PC-9 (cell line): Measurements from ENCODE around the gene WBP2. TPM values are rescaled to one million over a fixed set of nuclear protein-coding genes. Genes with fewer than 3 reads are reported as not detected.

Experiments
- BruUV-seq: library from RNA; stranded (reverse); fragments of 400-500 nt; replicated peaks from 2 replicates; lab custom pipeline; 2021; lab: Mats Ljungman, UMichigan
- CTCF ChIA-PET: fragments of 300-600 bp; sonication (Branson Sonifier 250); formaldehyde crosslinking; loops from one replicate; lab custom pipeline; 2022; ENCODE audit warnings: antibody characterized with exemption; lab: Charles Lee
- POLR2A ChIA-PET: fragments of 300-600 bp; sonication (Branson Sonifier 250); formaldehyde crosslinking; loops from one replicate; lab custom pipeline; 2022; ENCODE audit warnings: antibody characterized with exemption; ENCODE audit not compliant: unreplicated experiment; lab: Charles Lee
- DNase-seq, 2 experiments: peaks; one replicate each; pipeline versions ENCODE4 v3.0.0 to v3.0.0-alpha.2; 2015 to 2022; ENCODE audit warnings: mixed read lengths in 1 of 2
- H2AFZ ChIP-seq: fragments of 200-600 bp; sonication (generic); 2 replicates; pipeline ENCODE4 v1.8.1; 2017; ENCODE audit warnings: antibody characterized with exemption
- H3F3A ChIP-seq: fragments of 200-600 bp; sonication (generic); 2 replicates; pipeline ENCODE4 v1.8.1; 2017; ENCODE audit warnings: antibody characterized with exemption, mild to moderate bottlenecking, low read depth; ENCODE audit not compliant: insufficient read depth
- H3K27ac ChIP-seq: fragments of 200-600 bp; sonication (generic); 2 replicates; pipeline ENCODE4 v1.6.1; 2016; ENCODE audit warnings: mixed run types
- H3K27me3 ChIP-seq: fragments of 200-600 bp; sonication (generic); 2 replicates; pipeline ENCODE4 v1.6.1; 2016; ENCODE audit warnings: low read depth, mixed run types; ENCODE audit not compliant: insufficient read depth
- H3K36me3 ChIP-seq: fragments of 200-600 bp; sonication (generic); 2 replicates; pipeline ENCODE4 v1.6.1; 2016; ENCODE audit warnings: low read depth, mixed run types
- H3K4me1 ChIP-seq: fragments of 200-600 bp; sonication (generic); replicated peaks from 2 replicates; pipeline ENCODE4 v1.6.1; 2016; ENCODE audit warnings: mixed run types; ENCODE audit not compliant: insufficient read depth
- H3K4me2 ChIP-seq: fragments of 200-600 bp; sonication (generic); 2 replicates; pipeline ENCODE4 v1.6.1; 2017; ENCODE audit warnings: mixed run types
- H3K4me3 ChIP-seq: fragments of 200-600 bp; sonication (generic); 2 replicates; pipeline ENCODE4 v1.6.1; 2016; ENCODE audit warnings: mixed run types
- H3K79me2 ChIP-seq: fragments of 200-600 bp; sonication (generic); 2 replicates; pipeline ENCODE4 v1.6.1; 2017; ENCODE audit warnings: low read depth, mixed run types
- H3K9me2 ChIP-seq: fragments of 200-600 bp; sonication (generic); 2 replicates; pipeline ENCODE4 v1.8.1; 2017; ENCODE audit warnings: mild to moderate bottlenecking; ENCODE audit not compliant: insufficient read depth
- H3K9me3 ChIP-seq: fragments of 200-600 bp; sonication (generic); 2 replicates; pipeline ENCODE4 v1.8.1; 2016; ENCODE audit warnings: low read depth; ENCODE audit not compliant: insufficient read depth
- H4K20me1 ChIP-seq: fragments of 200-600 bp; sonication (generic); 2 replicates; pipeline ENCODE4 v1.8.1; 2017; ENCODE audit not compliant: insufficient read depth
- CTCF ChIP-seq: fragments of 200-600 bp; sonication (generic); conservative IDR thresholded peaks from 2 replicates; pipeline ENCODE4 v1.6.1; 2017; ENCODE audit warnings: mixed run types, antibody characterized with exemption, mild to moderate bottlenecking, moderate library complexity
- EZH2 ChIP-seq: fragments of 200-600 bp; sonication (generic); IDR thresholded peaks from 2 replicates; pipeline ENCODE4 v1.8.0; 2017; ENCODE audit warnings: antibody characterized with exemption, low read depth
- intact Hi-C: fragments of 100-400 bp; cut with micrococcal nuclease; formaldehyde crosslinking; loops from one replicate; pipeline ENCODE4 v1.10.0; 2022; ENCODE audit not compliant: unreplicated experiment
- total RNA-seq: library from RNA; stranded (reverse); gene quantifications from 2 replicates; pipeline ENCODE4 v1.2.3, GENCODE V29; 2021

The WBP2 gene
- total RNA-seq, 1 experiment from 2014 or later: 159 TPM

GRCh38 chr17:75849724-75850123 is 5.4 kb downstream of the WBP2 start:
- Histone ChIP-seq H3K4me3 (no peak overlapping the region), H3K79me2 (peaks cover 38% of the 10 kb centered on the region), H3K9me2 (no peaks in the 10 kb centered on the region), H3K36me3 (peaks cover 26% of the 10 kb centered on the region), H3K9me3 (no peaks in the 10 kb centered on the region), H3K27ac (no peak overlapping the region), H3K4me2 (no peak overlapping the region), H2AFZ (no peak overlapping the region), H3F3A (peaks cover 51% of the 10 kb centered on the region), H3K4me1 (peaks cover 52% of the 10 kb centered on the region), H3K27me3 (no peaks in the 10 kb centered on the region), H4K20me1 (peaks cover 3% of the 10 kb centered on the region; the same call in 1 of the 2 replicates)
- BruUV-seq: no TSS peak
- TF ChIP-seq EZH2 (no peak), CTCF (no peak)
- CTCF ChIA-PET: interaction anchor here (0.6 kb wide), 1 partner anchor 521 kb away, joined by 4 read pairs; no protein-coding TSS in a partner anchor
- intact Hi-C loops: loop anchor here (5.0 kb wide), 1 partner anchor 133 kb away; no protein-coding TSS in a partner anchor
- no peak for DNase-seq
- POLR2A ChIA-PET: no interaction called here

- no TSS peak for BruUV-seq
- H3K27ac ChIP-seq: no peak overlapping the region
- H3K79me2 ChIP-seq: peaks cover 33% of the 10 kb centered on the region
- peaks cover 54% of the 10 kb centered on the region for H3K4me1 ChIP-seq
- no peaks in the 10 kb centered on the region for H3K9me3 ChIP-seq
- H3K27me3 ChIP-seq: no peaks in the 10 kb centered on the region
- H3K4me2 ChIP-seq: no peak overlapping the region
- peaks cover 3% of the 10 kb centered on the region; the same call in 1 of the 2 replicates for H4K20me1 ChIP-seq
- intact Hi-C loops: loop anchor here (5.0 kb wide), 1 partner anchor 133 kb away; no protein-coding TSS in a partner anchor
- no peaks in the 10 kb centered on the region for H3K9me2 ChIP-seq
- DNase-seq: no peak
- H3K4me3 ChIP-seq: no peak overlapping the region
- TF ChIP-seq EZH2: no peak
- no peak overlapping the region for H2AFZ ChIP-seq
- ChIA-PET POLR2A (no interaction called here), CTCF (no interaction called here)
- H3K36me3 ChIP-seq: peaks cover 26% of the 10 kb centered on the region
- peaks cover 46% of the 10 kb centered on the region for H3F3A ChIP-seq
These were observed 5.9 kb downstream of the WBP2 start for GRCh38 chr17:75849279-75849646.

GRCh38 chr17:75848523-75849278 is 6.4 kb downstream of the WBP2 start:
- ChIA-PET POLR2A (no interaction called here), CTCF (no interaction called here)
- intact Hi-C loops: loop anchor here (5.0 kb wide), 1 partner anchor 134 kb away; no protein-coding TSS in a partner anchor
- Histone ChIP-seq H3K9me2 (no peaks in the 10 kb centered on the region), H3K4me2 (no peak overlapping the region), H3K27me3 (no peaks in the 10 kb centered on the region), H3K4me3 (no peak overlapping the region), H3F3A (peaks cover 41% of the 10 kb centered on the region), H4K20me1 (peaks cover 3% of the 10 kb centered on the region; the same call in 1 of the 2 replicates), H3K4me1 (peaks cover 55% of the 10 kb centered on the region), H3K27ac (no peak overlapping the region), H3K79me2 (peaks cover 28% of the 10 kb centered on the region), H2AFZ (no peak overlapping the region), H3K36me3 (peaks cover 26% of the 10 kb centered on the region), H3K9me3 (no peaks in the 10 kb centered on the region)
- DNase-seq: peak; percentile 47 to 58
- BruUV-seq: no TSS peak
- TF ChIP-seq CTCF (peak; percentile 81), EZH2 (no peak)
